K562 (cell line): ENCODE data around the gene EVI5L. TPM values are rescaled to one million over a fixed set of nuclear protein-coding genes. Genes with fewer than 3 reads are reported as not detected.

ENCODE experiments used
- ATAC-seq: fragments of 200-7000 bp; cut with Tn5 transposase; 3 replicates; pipeline ENCODE4 v1.9.1; 2020; ENCODE audit warnings: moderate library complexity
- BruUV-seq: library from RNA; stranded (reverse); fragments of 400-500 nt; replicated peaks from 2 replicates; lab custom pipeline; 2021; lab: Mats Ljungman, UMichigan
- CTCF ChIA-PET: fragments of 300-600 bp; formaldehyde crosslinking; extraction: SDS; loops from one replicate; lab custom pipeline; 2021; ENCODE audit warnings: low intra/inter-chr PET ratio; lab: Yijun Ruan, JAX
- POLR2A ChIA-PET: fragments of 300-600, 350-650 bp; sonication (Branson Sonifier 250); formaldehyde crosslinking; extraction: SDS; loops from one replicate; lab custom pipeline; 2021; ENCODE audit warnings: antibody characterized with exemption, inconsistent platforms; lab: Yijun Ruan, JAX
- DNase-seq, 4 experiments: peaks; one replicate each; pipeline versions ENCODE4 v3.0.0 to v3.0.0-alpha.2; 2011 to 2018; ENCODE audit warnings: low spot score in 3 of 4, mixed read lengths in 3 of 4; ENCODE audit errors: extremely low read depth in 1 of 4
- FAIRE-seq: peaks from 2 replicates; lab custom pipeline; 2011; peaks lifted over from hg19 to GRCh38; lab: Jason Lieb, UNC
- H2AFZ ChIP-seq: 2 replicates; pipeline ENCODE4 v1.6.0; 2011; ENCODE audit warnings: low read depth, low read length, control low read depth, inconsistent platforms
- H3K27ac ChIP-seq: fragments of 200-600 bp; 3 replicates; pipeline ENCODE4 v1.8.0; 2011; ENCODE audit warnings: low read depth, mild to moderate bottlenecking, control low read depth, inconsistent platforms, low read length, moderate library complexity, mixed read lengths; ENCODE audit errors: extremely low read depth
- H3K27me3 ChIP-seq, 2 experiments: fragments of 300-600 bp in 1 of 2; 2 replicates in 1 of 2; 3 replicates in 1 of 2; pipeline versions ENCODE4 v1.6.0 to v1.8.0; 2011; ENCODE audit warnings: inconsistent platforms in 2 of 2, low read length in 2 of 2, mild to moderate bottlenecking in 1 of 2, mixed read lengths in 1 of 2, moderate library complexity in 1 of 2; ENCODE audit not compliant: control insufficient read depth in 2 of 2, insufficient read depth in 2 of 2
- H3K36me3 ChIP-seq: fragments of 300-600 bp; 3 replicates; pipeline ENCODE4 v1.8.0; 2011; ENCODE audit warnings: mild to moderate bottlenecking, low read length, inconsistent platforms; ENCODE audit not compliant: control insufficient read depth, insufficient read depth
- H3K4me1 ChIP-seq, 2 experiments: fragments of 200-600 bp in 1 of 2; replicated peaks in 1 of 2; 2 replicates in 1 of 2; 3 replicates in 1 of 2; pipeline versions ENCODE4 v1.5.1 to v1.8.0; 2011; ENCODE audit warnings: inconsistent platforms in 2 of 2, low read length in 2 of 2, mild to moderate bottlenecking in 1 of 2, mixed read lengths in 1 of 2, moderate library complexity in 1 of 2; ENCODE audit not compliant: control insufficient read depth in 2 of 2, insufficient read depth in 2 of 2
- H3K4me2 ChIP-seq: 2 replicates; pipeline ENCODE4 v1.6.1; 2011; ENCODE audit warnings: low read length, control low read depth, inconsistent platforms, mixed read lengths; ENCODE audit not compliant: insufficient read depth
- H3K4me3 ChIP-seq: fragments of 200-600 bp; sonication (generic), shearing (Covaris generic); 2 replicates; pipeline ENCODE4 v1.5.1; 2016; ENCODE audit warnings: control low read depth, inconsistent platforms
- H3K79me2 ChIP-seq: fragments of 200-600 bp; 3 replicates; pipeline ENCODE4 v1.8.0; 2011; ENCODE audit warnings: low read length, inconsistent platforms; ENCODE audit not compliant: control insufficient read depth, insufficient read depth
- H3K9ac ChIP-seq, 2 experiments: 2 replicates each; pipeline versions ENCODE4 v1.6.0 to v1.6.1; 2011; ENCODE audit warnings: low read depth in 2 of 2, low read length in 2 of 2, control low read depth in 1 of 2, inconsistent platforms in 1 of 2, mild to moderate bottlenecking in 1 of 2, mixed read lengths in 1 of 2; ENCODE audit not compliant: insufficient read depth in 1 of 2
- H3K9me1 ChIP-seq: one replicate; pipeline ENCODE4 v1.6.0; 2011; ENCODE audit warnings: inconsistent platforms, mild to moderate bottlenecking, low read length, moderate library complexity; ENCODE audit not compliant: control insufficient read depth, insufficient read depth
- H3K9me3 ChIP-seq: replicated peaks from 2 replicates; pipeline ENCODE4 v1.5.1; 2011; ENCODE audit warnings: low read depth, low read length, inconsistent platforms; ENCODE audit not compliant: control insufficient read depth, insufficient read depth
- H4K20me1 ChIP-seq: replicated peaks from 2 replicates; pipeline ENCODE4 v1.6.1; 2011; ENCODE audit warnings: low read length, inconsistent platforms, mixed read lengths; ENCODE audit not compliant: control insufficient read depth, insufficient read depth
- CEBPG ChIP-seq, 3 experiments: fragments of 200-800 bp in 1 of 3; sonication (Bioruptor generic) in 1 of 3; sonication (generic) in 1 of 3; formaldehyde crosslinking in 1 of 3; IDR thresholded peaks in 2 of 3; conservative IDR thresholded peaks in 1 of 3; 2 replicates each; pipeline versions ENCODE4 v1.6.1 to v1.8.0; 2016 to 2022; ENCODE audit warnings: missing compliant biosample characterization in 2 of 3, missing genetic modification characterization in 2 of 3, mild to moderate bottlenecking in 1 of 3, missing genetic modification reagents in 1 of 3
- HSF4 ChIP-seq: fragments of 250-450 bp; sonication (Bioruptor Pico); IDR thresholded peaks from 2 replicates; pipeline ENCODE4 v2.1.2; 2022; ENCODE audit warnings: mild to moderate bottlenecking, moderate library complexity, borderline replicate concordance
- NRF1 ChIP-seq, 2 experiments: fragments of 450-650 bp; IDR thresholded peaks in 1 of 2; conservative IDR thresholded peaks in 1 of 2; 2 replicates each; pipeline ENCODE4 v1.6.1; 2014; ENCODE audit warnings: mild to moderate bottlenecking in 2 of 2
- RUNX1 ChIP-seq: sonication (generic); IDR thresholded peaks from 2 replicates; pipeline ENCODE4 v1.6.1; 2016; ENCODE audit warnings: antibody characterized with exemption, low read depth
- TEAD1 ChIP-seq, 2 experiments: fragments of 450-650 bp in 1 of 2; sonication (generic) in 1 of 2; formaldehyde crosslinking; IDR thresholded peaks; 2 replicates each; pipeline versions ENCODE4 v1.4.0 to v1.8.0; 2020 to 2022; ENCODE audit warnings: mild to moderate bottlenecking in 2 of 2, missing genetic modification reagents in 1 of 2
- TEAD4 ChIP-seq, 2 experiments: sonication (generic) in 1 of 2; formaldehyde crosslinking in 1 of 2; IDR thresholded peaks; 2 replicates each; pipeline versions ENCODE4 v1.6.1 to v1.8.0; 2012 to 2022; ENCODE audit warnings: borderline replicate concordance in 1 of 2, inconsistent platforms in 1 of 2, low read length in 1 of 2, mild to moderate bottlenecking in 1 of 2, missing genetic modification reagents in 1 of 2
- TSHZ1 ChIP-seq: fragments of 250-450 bp; sonication (Bioruptor Pico); IDR thresholded peaks from 2 replicates; pipeline ENCODE4 v1.4.0; 2020; ENCODE audit warnings: mild to moderate bottlenecking, moderate library complexity
- ZNF518B ChIP-seq: fragments of 250-450 bp; sonication (Bioruptor Pico); IDR thresholded peaks from 2 replicates; pipeline ENCODE4 v1.5.0; 2021; ENCODE audit warnings: mild to moderate bottlenecking, moderate library complexity
- WGBS: fragments of 100-300 bp; shearing (Covaris generic); methylation state at CpG from one replicate; pipeline ENCODE4 v1.1.6; 2016; ENCODE audit warnings: low coverage, mixed read lengths; ENCODE audit not compliant: insufficient coverage; ENCODE audit errors: missing lambda C conversion rate; 5-methylcytosine and 5-hydroxymethylcytosine counted together
- in situ Hi-C: fragments of 300-500 bp; cut with MboI; formaldehyde crosslinking; loops from 4 replicates; pipeline ENCODE4 v1.15.0; 2018; ENCODE audit warnings: inconsistent platforms, mixed read lengths
- intact Hi-C: fragments of 100-400 bp; cut with micrococcal nuclease; formaldehyde crosslinking; loops from 2 replicates; pipeline ENCODE4 v1.14.2; 2022
- polyA plus RNA-seq, 8 experiments: library from polyadenylated mRNA; depleted of rRNA in 4 of 8; stranded (reverse) in 5 of 8; unstranded in 3 of 8; fragments of >200 nt; fragmentation: Nextera tagmentation in 2 of 8; fragmentation: Illumina TruSeq in 1 of 8; extraction: Ambion mirVana in 2 of 8; extraction: Trizol in 1 of 8; gene quantifications; 2 replicates each; pipeline versions ENCODE4 v1.2.1 to v1.2.3, GENCODE V29; 2011 to 2014; ENCODE audit warnings: inconsistent platforms in 1 of 8, missing spikeins in 1 of 8
- total RNA-seq, 7 experiments: library from RNA; depleted of rRNA in 6 of 7; stranded (reverse); fragments of >200 nt in 6 of 7; fragmentation: Illumina TruSeq in 2 of 7; extraction: Trizol in 2 of 7; gene quantifications; 2 replicates each; pipeline versions ENCODE4 v1.2.1 to v1.2.3, GENCODE V29; 2011 to 2021; ENCODE audit warnings: low replicate concordance in 1 of 7

EVI5L gene
- total and polyA plus RNA-seq, 9 of the 15 experiments (the other 6 are each of a cell fraction or from before 2014, with no cell fraction given), result 0.69 to 1.8 (median 1.2) TPM; not detected in 2

DNA sequence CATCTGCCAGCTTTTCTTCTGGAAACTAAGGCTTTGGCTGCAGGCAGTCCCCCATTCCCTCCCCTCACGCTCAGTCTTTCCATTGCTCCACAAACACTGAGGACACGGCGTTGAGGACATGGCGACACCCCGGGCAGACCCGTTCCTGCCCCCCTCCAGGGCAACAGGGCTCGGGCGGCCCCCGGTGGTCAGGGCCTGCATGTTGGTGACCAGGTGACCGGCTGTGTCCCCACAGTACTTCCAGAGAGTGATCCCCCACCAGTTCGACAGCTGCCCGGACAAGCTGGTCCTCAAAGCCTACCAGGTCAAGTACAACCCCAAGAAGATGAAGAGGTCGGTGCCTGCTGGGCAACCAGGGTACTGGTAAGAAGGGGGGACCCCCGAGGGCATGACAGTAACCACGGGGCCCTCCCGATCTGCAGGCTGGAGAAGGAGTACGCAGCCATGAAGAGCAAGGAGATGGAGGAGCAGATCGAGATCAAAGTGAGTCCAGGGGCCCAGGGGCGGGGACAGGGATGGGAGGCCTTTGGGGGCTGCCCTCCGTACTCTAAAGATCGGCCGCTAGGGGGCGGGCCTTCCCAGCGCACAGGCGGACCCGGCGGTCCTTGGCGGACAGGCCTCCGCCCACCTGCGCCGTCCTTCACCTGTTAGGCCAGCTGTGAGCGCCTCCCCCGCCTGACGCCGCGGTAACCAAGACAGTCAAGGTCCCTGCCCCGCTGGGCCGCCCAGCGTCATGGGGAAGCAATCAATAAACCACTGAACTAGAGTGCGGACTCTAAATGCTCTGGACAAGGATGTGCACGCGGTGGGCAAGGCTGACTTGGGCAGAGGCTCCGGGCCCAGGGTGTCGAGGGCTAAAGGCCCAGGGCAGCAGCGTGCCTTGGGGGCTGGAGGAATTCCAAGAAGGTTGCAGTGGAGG is 23.1 kb downstream of the EVI5L start:
- in situ Hi-C loops, result loop anchor here (5.0 kb wide), 1 partner anchor 69 kb away; the partner anchor contains the start of gene SNAPC2
- peak; percentile 92 for ATAC-seq
- Histone ChIP-seq H3K36me3 (no peaks in the 10 kb centered on the region), H3K9me3 (no peaks in the 10 kb centered on the region), H3K4me1 (peaks cover 13 to 74% of the 10 kb centered on the region in 2 experiments), H3K4me3 (no peak overlapping the region), H3K9me1 (no peaks in the 10 kb centered on the region), H3K27me3 (peaks cover 15 to 37% of the 10 kb centered on the region in 2 experiments; a peak in 4 of 5 replicates), H3K9ac (peak overlapping the region in 1 of 2 experiments; percentile 70; a peak in 2 of 4 replicates), H2AFZ (peak overlapping the region; percentile 15), H4K20me1 (peaks cover 18% of the 10 kb centered on the region; the same call in 1 of the 2 replicates), H3K4me2 (peak overlapping the region; percentile 63), H3K79me2 (no peaks in the 10 kb centered on the region), H3K27ac (no peak overlapping the region)
- ChIA-PET POLR2A (interaction anchor here (0.6 kb wide), 1 partner anchor 16 kb away, joined by 3 read pairs; no protein-coding TSS in a partner anchor), CTCF (interaction anchor here (0.7 to 1.2 kb wide), 8 partner anchors 16 to 400 kb away, joined by 3 to 5 read pairs (median 3); partner anchors contain the start of gene MAP2K7)
- peak; percentile 86 for FAIRE-seq
- no TSS peak for BruUV-seq
- intact Hi-C loops, result loop anchor here (1.0 to 2.0 kb wide), 3 partner anchors 50 to 72 kb away; partner anchors contain the start of gene MAP2K7
- 6% methylated on average over 42 of the region's 45 CpGs for WGBS
- peak; percentile 91 to 97 (median 94) for DNase-seq
- no peak for TF ChIP-seq ZNF518B
- TF ChIP-seq TSHZ1 (CRISPR knock-in tag), result no peak
- no peak for TF ChIP-seq TEAD1 (CRISPR knock-in tag; IDR thresholded peaks at IDR 0.05)
- TF ChIP-seq HSF4 (CRISPR knock-in tag), result no peak
- peak; percentile 61 to 70 for TF ChIP-seq NRF1 (conservative IDR thresholded peaks at IDR 0.05 in 1 of 2, IDR thresholded peaks at IDR 0.05 in 1 of 2)
- peak; percentile 20; the same call in 1 of the 2 replicates for TF ChIP-seq TEAD4 (IDR thresholded peaks at IDR 0.05; ENCODE audit: low read length)
- no peak for TF ChIP-seq TEAD4 (CRISPR knock-in tag; IDR thresholded peaks at IDR 0.05; ENCODE audit: borderline replicate concordance)
- TF ChIP-seq CEBPG (CRISPR knock-in tag; IDR thresholded peaks at IDR 0.05), result no peak
- no peak for TF ChIP-seq CEBPG (tag; conservative IDR thresholded peaks at IDR 0.05 in 1 of 2, IDR thresholded peaks at IDR 0.05 in 1 of 2)
- no peak for TF ChIP-seq RUNX1
